ENCODE results near the gene FBXO31. TPM values are rescaled to one million over a fixed set of nuclear protein-coding genes. Genes with fewer than 3 reads are reported as not detected.

FBXO31 gene
- total and polyA plus RNA-seq, 2 of the 8 experiments (the other 6 are each of a cell fraction or from before 2014, with no cell fraction given), result 8.3 to 21.6 TPM

DNA sequence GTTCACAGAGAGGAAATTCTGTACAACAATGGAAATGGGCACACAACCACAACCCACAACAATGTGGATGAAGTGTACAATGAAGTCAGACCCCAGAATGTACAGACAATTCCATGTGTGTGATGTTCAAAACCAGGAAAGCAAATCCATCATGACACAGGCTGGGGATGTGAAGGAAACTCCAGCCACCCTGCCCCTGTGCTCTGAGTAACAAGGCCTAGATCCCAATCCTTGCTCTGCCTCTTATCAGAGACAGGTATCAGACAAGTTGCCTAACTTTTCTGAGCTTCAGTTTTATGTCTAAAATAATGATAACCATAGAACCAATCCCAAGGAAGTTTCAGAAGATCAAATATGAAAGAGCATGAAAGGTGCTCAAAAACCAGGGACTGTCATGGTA, 64.6 kb downstream of the FBXO31 start:
- ChIA-PET CTCF (ENCODE audit: partially characterized antibody) (interaction anchor here (1.1 kb wide), 1 partner anchor 21 kb away, joined by 3 read pairs; no protein-coding TSS in a partner anchor), POLR2A (ENCODE audit: partially characterized antibody) (interaction anchor here (0.8 to 3.3 kb wide), 5 partner anchors 8 to 14 kb away, joined by 3 to 14 read pairs (median 3); no protein-coding TSS in a partner anchor)
- H4K8ac ChIP-seq (ENCODE audit: extremely low read depth, insufficient read depth, low read length), result no peak overlapping the region
- H3K9me3 ChIP-seq (ENCODE audit: insufficient read depth in 2 of 2, low read depth in 1 of 2, low read length in 1 of 2), result no peaks in the 10 kb centered on the region
- peaks cover 5% of the 10 kb centered on the region; the same call in 1 of the 2 replicates for H3K23me2 ChIP-seq (ENCODE audit: low read depth, low read length)
- H3K18ac ChIP-seq (ENCODE audit: extremely low read depth, low read length), result no peak overlapping the region
- H3K23ac ChIP-seq (ENCODE audit: insufficient read length), result no peak overlapping the region
- H2AFZ ChIP-seq (ENCODE audit: low read length), result no peak overlapping the region
- H3K79me1 ChIP-seq (ENCODE audit: low read depth, low read length), result no peaks in the 10 kb centered on the region
- H2BK12ac ChIP-seq (ENCODE audit: low read depth, low read length), result no peak overlapping the region
- no peak overlapping the region for H3K9ac ChIP-seq (replicated peaks in 1 of 4; ENCODE audit: extremely low read depth in 1 of 4, low read depth in 3 of 4, low read length in 3 of 4)
- H3K27ac ChIP-seq (ENCODE audit: low read depth, low read length), result no peak overlapping the region
- H3K14ac ChIP-seq (ENCODE audit: insufficient read length), result no peak overlapping the region
- no peak for DNase-seq (ENCODE audit: low read depth in 1 of 2, low spot score in 2 of 2)
- no peaks in the 10 kb centered on the region for H4K20me1 ChIP-seq (replicated peaks in 1 of 2; ENCODE audit: control insufficient read depth in 1 of 2, insufficient read depth in 2 of 2, low read length in 2 of 2)
- no peak overlapping the region for H3K4ac ChIP-seq (replicated peaks; ENCODE audit: insufficient read length, low read depth, low read length)
- no peak overlapping the region for H2BK120ac ChIP-seq (replicated peaks; ENCODE audit: low read depth, low read length)
- H2AK5ac ChIP-seq (ENCODE audit: low read depth, low read length), result no peak overlapping the region
- no peak overlapping the region for H2BK5ac ChIP-seq (ENCODE audit: low read depth, low read length)
- H3K56ac ChIP-seq (replicated peaks; ENCODE audit: insufficient read length, low read depth, low read length), result no peak overlapping the region
- H2BK15ac ChIP-seq (ENCODE audit: low read length), result no peak overlapping the region
- no peak for FAIRE-seq
- H2BK20ac ChIP-seq (ENCODE audit: low read length), result no peak overlapping the region
- no peak overlapping the region for H4K91ac ChIP-seq (replicated peaks; ENCODE audit: insufficient read length, low read length)
- 0 out of 8 replicates have a peak overlapping the region, but pooled peaks of 1 of the 4 experiments have one; percentile 99 for H3K4me3 ChIP-seq (ENCODE audit: extremely low read depth in 1 of 4, insufficient read depth in 2 of 4, low read depth in 3 of 4, low read length in 4 of 4)
- no peaks in the 10 kb centered on the region for H3K27me3 ChIP-seq (replicated peaks in 1 of 4; ENCODE audit: control insufficient read depth in 3 of 4, extremely low read depth in 1 of 4, insufficient read depth in 3 of 4, low read length in 3 of 4)
- H3K36me3 ChIP-seq (ENCODE audit: control insufficient read depth in 2 of 4, insufficient read depth in 4 of 4, low read length in 3 of 4), result no peaks in the 10 kb centered on the region; a peak in 1 of 8 replicates
- H3K79me2 ChIP-seq (ENCODE audit: control insufficient read depth in 1 of 2, insufficient read depth in 2 of 2, low read length in 2 of 2), result peaks cover 0 to 12% of the 10 kb centered on the region in 2 experiments; a peak in 2 of 4 replicates
- H3K4me1 ChIP-seq (replicated peaks in 1 of 4; ENCODE audit: control insufficient read depth in 3 of 4, insufficient read depth in 4 of 4, low read length in 3 of 4), result peaks cover 0 to 5% (median 3%) of the 10 kb centered on the region in 4 experiments; a peak in 6 of 7 replicates
- peak overlapping the region in 1 of 2 experiments; percentile 97; a peak in 1 of 4 replicates for H3K4me2 ChIP-seq (ENCODE audit: insufficient read depth in 1 of 2, low read depth in 2 of 2, low read length in 2 of 2)
- H4K5ac ChIP-seq (ENCODE audit: insufficient read length, low read depth, low read length), result no peak overlapping the region
- TF ChIP-seq PHF8 (conservative IDR thresholded peaks at IDR 0.05; ENCODE audit: low read depth, low read length), result no peak
- TF ChIP-seq RBBP5 (IDR thresholded peaks at IDR 0.05; ENCODE audit: borderline replicate concordance, low read depth, low read length), result no peak
- TF ChIP-seq HDAC2 (IDR thresholded peaks at IDR 0.05; ENCODE audit: borderline replicate concordance in 1 of 2, low read depth in 2 of 2, low read length in 2 of 2), result no peak
- TF ChIP-seq TBP (IDR thresholded peaks at IDR 0.05; ENCODE audit: low read depth, low read length), result no peak
- TF ChIP-seq KDM4A (IDR thresholded peaks at IDR 0.05; ENCODE audit: low read depth, low read length, severe bottlenecking), result no peak
- no peak for TF ChIP-seq FOSL1 (IDR thresholded peaks at IDR 0.05; ENCODE audit: insufficient read depth, low read depth, low read length)
- no peak for TF ChIP-seq RNF2 (IDR thresholded peaks at IDR 0.05; ENCODE audit: borderline replicate concordance, low read depth, low read length, missing control alignments, poor library complexity, severe bottlenecking)
- TF ChIP-seq CBX8 (IDR thresholded peaks at IDR 0.05; ENCODE audit: borderline replicate concordance, low read depth, low read length), result no peak
- TF ChIP-seq USF2 (IDR thresholded peaks at IDR 0.05; ENCODE audit: low read length), result no peak
- no peak for TF ChIP-seq KDM5A (IDR thresholded peaks at IDR 0.05; ENCODE audit: low read length)
- no peak for TF ChIP-seq RFX5 (IDR thresholded peaks at IDR 0.05; ENCODE audit: borderline replicate concordance, low read depth, low read length)

All from H1 (cell line).